Measurements from ENCODE around the gene PHACTR1.

GRCh38 chr6:13146442-13146841 is 429.9 kb downstream of the PHACTR1 start:
- TF ChIP-seq, protein P1, sequence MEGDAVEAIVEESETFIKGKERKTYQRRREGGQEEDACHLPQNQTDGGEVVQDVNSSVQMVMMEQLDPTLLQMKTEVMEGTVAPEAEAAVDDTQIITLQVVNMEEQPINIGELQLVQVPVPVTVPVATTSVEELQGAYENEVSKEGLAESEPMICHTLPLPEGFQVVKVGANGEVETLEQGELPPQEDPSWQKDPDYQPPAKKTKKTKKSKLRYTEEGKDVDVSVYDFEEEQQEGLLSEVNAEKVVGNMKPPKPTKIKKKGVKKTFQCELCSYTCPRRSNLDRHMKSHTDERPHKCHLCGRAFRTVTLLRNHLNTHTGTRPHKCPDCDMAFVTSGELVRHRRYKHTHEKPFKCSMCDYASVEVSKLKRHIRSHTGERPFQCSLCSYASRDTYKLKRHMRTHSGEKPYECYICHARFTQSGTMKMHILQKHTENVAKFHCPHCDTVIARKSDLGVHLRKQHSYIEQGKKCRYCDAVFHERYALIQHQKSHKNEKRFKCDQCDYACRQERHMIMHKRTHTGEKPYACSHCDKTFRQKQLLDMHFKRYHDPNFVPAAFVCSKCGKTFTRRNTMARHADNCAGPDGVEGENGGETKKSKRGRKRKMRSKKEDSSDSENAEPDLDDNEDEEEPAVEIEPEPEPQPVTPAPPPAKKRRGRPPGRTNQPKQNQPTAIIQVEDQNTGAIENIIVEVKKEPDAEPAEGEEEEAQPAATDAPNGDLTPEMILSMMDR (conservative IDR thresholded peaks at IDR 0.05; ENCODE audit: low read depth, low read length): no peak
- TF ChIP-seq POLR2A (IDR thresholded peaks at IDR 0.05; ENCODE audit: low read depth, low read length) (no peak), CEBPB (IDR thresholded peaks at IDR 0.05; ENCODE audit: low read depth, low read length) (no peak), NFE2L2 (IDR thresholded peaks at IDR 0.05; ENCODE audit: low read depth, low read length) (no peak), SMC3 (IDR thresholded peaks at IDR 0.05; ENCODE audit: low read depth, low read length) (no peak), MAFK (IDR thresholded peaks at IDR 0.05; ENCODE audit: low read depth, low read length) (no peak), RFX5 (IDR thresholded peaks at IDR 0.05; ENCODE audit: low read depth, low read length) (no peak), RAD21 (IDR thresholded peaks at IDR 0.05; ENCODE audit: low read length) (no peak)
- TF ChIP-seq, protein P2, sequence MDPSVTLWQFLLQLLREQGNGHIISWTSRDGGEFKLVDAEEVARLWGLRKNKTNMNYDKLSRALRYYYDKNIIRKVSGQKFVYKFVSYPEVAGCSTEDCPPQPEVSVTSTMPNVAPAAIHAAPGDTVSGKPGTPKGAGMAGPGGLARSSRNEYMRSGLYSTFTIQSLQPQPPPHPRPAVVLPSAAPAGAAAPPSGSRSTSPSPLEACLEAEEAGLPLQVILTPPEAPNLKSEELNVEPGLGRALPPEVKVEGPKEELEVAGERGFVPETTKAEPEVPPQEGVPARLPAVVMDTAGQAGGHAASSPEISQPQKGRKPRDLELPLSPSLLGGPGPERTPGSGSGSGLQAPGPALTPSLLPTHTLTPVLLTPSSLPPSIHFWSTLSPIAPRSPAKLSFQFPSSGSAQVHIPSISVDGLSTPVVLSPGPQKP (IDR thresholded peaks at IDR 0.05; ENCODE audit: borderline replicate concordance, low read depth, low read length): no peak
- TF ChIP-seq, protein P3, sequence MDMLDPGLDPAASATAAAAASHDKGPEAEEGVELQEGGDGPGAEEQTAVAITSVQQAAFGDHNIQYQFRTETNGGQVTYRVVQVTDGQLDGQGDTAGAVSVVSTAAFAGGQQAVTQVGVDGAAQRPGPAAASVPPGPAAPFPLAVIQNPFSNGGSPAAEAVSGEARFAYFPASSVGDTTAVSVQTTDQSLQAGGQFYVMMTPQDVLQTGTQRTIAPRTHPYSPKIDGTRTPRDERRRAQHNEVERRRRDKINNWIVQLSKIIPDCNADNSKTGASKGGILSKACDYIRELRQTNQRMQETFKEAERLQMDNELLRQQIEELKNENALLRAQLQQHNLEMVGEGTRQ (IDR thresholded peaks at IDR 0.05; ENCODE audit: low read depth, low read length): no peak
